Inferior parietal cortex (tissue), 1 donor: ENCODE data around the gene GLB1L.
A peak's percentile ranks its signal among the peaks of the same experiment; 100 is the strongest.
"Not testable (repeated sequence)": the region's sequence is repeated elsewhere in the genome, so short reads cannot be mapped to it uniquely, and the experiment has no call there.

Experiments used
- DNase-seq: peaks from one replicate; pipeline ENCODE4 v3.0.0-alpha.2; 2016; ENCODE audit errors: extremely low spot score

The GLB1L gene

DNA sequence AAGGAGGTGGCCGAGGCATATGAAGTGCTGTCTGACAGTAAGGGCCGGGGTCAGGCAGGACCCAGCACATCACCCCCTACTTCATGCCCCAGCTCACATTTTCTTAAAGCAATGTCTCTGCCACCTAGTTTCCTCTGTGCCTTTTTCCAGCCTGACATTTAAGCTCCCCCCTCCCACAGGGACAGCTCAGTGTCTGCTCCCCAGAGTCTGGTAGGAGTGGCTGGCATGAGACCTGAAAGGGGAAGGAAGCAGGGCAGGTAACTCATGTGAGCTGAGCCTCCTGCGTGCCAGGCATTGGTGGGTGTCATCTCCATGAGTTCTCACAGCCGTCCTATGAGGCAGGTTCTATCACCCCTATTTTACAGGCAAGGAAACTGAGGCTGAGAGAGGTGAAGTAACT lies 35.4 kb upstream of the GLB1L start:
- DNase-seq, result no peak

- no peak for DNase-seq
Measured at GRCh38 chr2:219279916-219280516, 34.8 kb upstream of the GLB1L start.

- DNase-seq, result peak; percentile 97
Measured at GRCh38 chr2:219279151-219279915, 34.1 kb upstream of the GLB1L start, which contains the start of gene DNAJB2. Gene DNAJB2, plus strand, starts transcription at chr2:219279366. Its CDS starts 468 bp downstream, at chr2:219279834.

DNA sequence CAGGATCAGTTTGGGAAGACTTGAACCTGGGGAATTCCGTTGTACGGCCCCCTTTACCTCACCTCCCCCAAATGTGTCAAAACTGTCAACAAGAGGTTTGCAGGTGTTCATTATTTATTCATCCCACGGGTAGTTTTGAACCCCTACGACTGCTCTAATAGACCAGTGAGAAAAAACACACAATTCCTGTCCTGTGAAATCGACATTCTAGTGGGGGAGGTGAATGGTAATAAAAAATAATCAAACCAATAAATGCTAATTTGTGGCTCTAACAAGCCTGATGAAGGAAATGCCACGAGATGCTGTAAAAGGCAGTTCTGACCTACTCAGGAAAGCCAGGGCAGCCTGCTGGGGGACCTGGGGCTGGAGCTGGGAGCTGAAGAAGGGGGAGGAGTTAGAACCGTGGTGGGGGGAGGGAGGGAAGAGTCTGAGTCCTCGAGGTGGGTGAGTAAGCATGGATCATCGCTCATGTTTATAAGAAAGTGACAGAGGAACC lies 33.5 kb upstream of the GLB1L start:
- no peak for DNase-seq

GRCh38 chr2:219277703-219278654 lies 32.7 kb upstream of the GLB1L start:
- peak; percentile 90 for DNase-seq

DNA sequence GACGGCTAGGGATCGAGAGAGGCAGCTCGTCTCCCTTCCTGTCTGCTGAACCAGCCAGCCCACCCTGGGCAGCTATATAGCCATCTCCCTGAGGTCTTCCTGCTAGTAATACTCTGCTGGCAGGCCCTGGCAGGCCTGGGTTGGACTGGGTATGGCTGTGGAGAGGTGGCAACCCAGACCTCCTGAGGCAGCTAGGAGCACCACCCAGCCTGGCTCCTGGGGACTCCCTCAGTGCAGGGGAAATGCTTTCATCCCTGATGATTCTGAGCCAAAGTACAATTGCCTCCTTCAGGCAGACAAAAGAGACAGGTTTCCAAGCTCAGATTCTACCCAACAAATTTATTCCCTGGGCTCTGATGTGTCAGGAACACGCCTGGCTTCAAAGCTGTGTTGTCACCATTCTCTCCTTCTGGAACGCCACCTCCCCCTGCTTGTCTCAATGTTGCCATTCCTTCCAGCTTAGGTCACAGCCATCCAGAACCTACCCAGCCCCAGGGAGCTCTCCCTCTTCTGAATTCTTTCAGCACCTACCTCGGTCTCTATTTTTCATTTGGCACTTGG lies 29.2 kb upstream of the GLB1L start:
- no peak for DNase-seq

DNA sequence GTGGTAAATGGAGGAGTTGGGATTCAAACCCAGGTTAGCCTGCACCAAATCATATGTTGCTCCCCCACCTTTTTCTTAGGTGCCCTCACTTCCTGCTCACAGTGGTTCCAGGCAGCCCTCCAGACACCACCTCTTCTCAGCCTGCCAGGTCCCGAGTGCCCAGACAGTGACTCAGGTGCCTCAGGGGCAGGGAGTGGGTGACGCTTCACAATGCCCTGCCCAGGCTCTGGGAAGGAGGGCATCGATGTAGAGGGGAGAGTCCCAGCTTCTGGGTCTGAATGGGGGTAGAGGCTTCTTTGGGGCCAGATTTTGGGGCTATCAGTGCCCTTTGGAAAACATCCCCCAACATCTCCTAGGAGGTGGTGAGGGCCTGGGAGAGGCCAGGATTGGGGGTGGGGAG lies 28.7 kb upstream of the GLB1L start:
- no peak for DNase-seq

GRCh38 chr2:219272995-219273394 lies 27.8 kb upstream of the GLB1L start:
- no peak for DNase-seq

DNA sequence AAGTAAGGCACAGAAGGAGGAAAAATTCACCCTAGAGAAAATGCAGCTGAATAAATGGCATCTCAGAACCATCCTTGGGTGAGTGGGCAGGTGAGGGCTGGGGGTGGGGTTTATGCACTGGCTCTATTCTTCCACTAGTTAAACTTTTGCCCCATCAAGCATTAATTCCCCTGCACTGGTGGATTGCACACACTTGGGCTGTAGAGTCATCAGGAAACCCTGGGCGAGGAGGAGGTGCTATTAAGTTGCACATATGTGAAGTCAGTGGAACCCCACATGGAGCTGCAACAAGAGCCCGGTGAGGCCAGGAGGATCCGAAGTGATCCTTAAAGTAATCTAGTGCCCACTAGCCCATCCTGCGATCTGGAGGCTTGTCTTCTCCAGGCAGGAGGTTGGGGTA lies 27.1 kb upstream of the GLB1L start:
- no peak for DNase-seq

GRCh38 chr2:219271021-219271420 lies 25.8 kb upstream of the GLB1L start:
- DNase-seq, result no peak

DNA sequence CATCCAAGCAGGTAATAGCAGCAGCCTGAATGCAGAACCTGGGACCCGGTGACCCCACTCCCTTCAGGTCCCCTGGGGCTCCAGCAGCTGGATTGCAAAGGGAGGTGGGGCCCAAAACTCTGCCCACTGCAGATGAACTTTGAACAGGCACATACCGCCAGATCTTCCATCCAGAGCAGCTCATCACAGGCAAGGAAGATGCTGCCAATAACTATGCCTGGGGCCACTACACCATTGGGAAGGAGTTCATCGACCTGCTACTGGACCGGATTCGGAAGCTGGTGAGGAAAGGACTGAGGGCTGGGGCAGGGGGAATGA lies 24.8 kb upstream of the GLB1L start:
- no peak for DNase-seq

DNA sequence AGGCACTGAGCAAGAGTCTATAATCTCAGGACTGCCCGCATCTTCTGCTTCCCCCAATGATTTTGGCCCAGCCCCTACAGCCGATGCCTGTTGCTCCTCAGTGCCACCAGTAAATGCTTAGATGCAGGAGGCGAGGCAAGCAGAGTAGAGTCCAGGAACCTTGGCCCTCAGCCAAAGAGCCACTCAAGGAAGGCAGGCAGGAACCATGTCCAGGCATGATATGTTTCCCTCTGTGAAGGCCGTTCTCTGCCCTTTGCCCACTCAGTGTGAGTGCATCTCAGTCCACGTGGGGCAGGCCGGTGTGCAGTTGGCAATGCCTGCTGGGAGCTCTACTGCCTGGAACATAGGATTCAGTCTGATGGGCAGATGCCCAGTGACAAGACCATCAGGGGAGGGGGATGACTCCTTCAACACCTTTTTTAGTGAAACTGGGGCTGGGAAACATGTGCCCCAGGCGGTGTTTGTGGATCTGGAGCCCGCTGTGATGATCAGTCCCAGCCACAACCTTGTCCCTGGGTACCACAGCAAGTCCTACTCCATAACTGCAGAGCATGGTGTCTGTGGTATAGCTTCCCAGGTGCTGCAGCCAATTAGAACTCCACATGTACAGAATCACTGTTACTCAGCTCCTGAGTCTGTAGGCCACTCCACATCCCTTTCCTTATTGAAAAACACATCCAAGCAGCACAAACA lies 24.3 kb upstream of the GLB1L start:
- no peak for DNase-seq

DNA sequence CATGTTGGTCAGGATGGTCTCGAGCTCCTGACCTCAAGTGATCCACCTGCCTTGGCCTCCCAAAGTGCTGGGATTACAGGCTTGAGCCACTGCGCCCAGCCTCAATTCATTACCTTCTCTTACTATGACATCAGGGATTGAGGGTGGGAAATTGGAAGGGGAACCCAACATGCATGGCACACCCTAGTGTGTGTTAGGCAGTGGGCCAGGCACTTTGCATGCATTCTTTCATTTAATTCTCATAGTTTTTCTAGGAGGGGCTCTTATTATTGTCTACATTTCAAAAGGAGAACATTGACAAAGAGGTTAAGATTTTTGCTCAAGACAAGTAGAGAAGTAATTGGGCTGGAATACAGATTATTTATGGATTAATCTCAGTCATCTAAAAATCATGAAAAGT lies 23.1 kb upstream of the GLB1L start:
- no peak for DNase-seq

GRCh38 chr2:219266886-219267285 lies 21.6 kb upstream of the GLB1L start:
- DNase-seq, result no peak

DNA sequence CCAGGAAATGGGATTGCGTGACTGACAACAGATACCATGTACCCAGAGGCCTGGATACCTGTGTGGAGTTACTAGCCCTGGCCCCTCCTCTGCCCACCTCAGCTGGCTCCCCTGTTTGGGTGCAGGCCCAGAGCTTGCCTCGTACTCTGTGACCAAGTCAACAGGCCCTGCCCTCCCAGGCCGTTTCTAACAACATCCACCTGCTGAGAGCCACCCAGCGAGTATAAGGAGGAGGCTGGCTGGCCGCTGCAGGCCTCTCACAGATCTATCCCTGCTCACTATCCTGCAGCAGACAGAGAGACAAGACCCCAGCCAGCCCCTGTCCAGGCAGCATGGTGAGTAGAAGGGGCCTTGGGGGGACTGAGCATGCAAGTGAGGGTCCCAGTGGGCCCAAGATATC lies 21.0 kb upstream of the GLB1L start:
- DNase-seq, result no peak

DNA sequence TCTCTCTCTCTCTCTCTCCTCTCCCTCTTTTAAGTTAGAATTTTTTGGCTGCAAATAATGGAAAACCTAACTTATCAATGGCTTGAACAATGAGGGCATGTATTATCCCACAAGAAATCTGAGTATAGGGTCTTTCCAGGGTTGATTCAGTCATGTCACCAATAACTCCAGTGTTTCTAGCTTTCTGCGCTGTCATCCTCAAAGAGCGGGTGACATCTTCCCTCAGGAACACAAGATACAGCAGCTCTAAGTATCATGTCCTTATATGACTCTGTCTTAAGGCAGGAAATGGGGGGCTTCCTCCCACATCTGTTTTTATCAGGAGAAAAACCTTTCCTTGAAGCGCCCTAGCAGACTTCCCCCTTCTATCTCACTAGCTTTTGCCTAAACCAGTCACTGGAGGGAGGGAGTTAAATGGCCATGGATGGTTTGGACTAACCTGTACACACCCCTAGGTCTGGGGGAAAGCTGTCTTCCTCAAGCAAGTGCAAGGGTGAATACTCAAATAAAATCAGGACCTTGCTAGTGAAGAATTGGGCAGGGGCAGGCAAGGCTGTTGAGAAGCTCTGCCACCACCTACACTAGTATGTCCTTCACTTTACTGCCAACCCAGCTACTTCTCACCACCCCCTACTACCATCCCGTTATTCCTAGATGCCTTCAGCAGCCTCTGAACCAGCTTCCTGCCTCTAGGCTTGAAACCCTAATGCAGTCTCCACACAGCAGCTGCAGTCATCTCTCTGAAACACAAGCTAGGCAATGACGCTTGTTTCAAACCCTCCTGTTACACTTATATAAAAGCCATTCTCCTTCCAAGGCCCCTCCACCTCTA lies 16.0 kb upstream of the GLB1L start:
- DNase-seq, result peak; percentile 34

DNA sequence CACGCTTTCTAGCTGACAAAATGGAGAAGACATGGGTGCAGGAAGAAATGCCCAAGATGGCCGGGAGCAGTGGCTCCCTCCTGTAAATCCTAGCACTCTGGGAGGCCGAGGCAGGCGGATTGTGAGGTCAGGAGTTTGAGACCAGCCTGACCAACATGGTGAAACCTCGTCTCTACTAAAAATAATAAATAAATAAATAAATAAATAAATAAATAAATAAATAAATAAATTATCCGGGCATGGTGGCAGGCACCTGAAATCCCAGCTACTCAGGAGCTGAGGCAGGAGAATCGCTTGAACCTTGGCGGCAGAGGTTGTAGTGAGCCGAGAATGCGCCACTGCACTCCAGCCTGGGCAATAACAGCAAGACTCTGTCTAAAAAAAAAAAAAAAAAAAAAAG lies 13.7 kb upstream of the GLB1L start:
- DNase-seq, result not testable (repeated sequence)

GRCh38 chr2:219254590-219255201 lies 9.5 kb upstream of the GLB1L start:
- peak; percentile 25 for DNase-seq

- DNase-seq, result peak; percentile 77
Measured at GRCh38 chr2:219253753-219254589, 8.7 kb upstream of the GLB1L start, which contains the start of gene TUBA4A. Gene TUBA4A, minus strand, starts transcription at chr2:219253918. Its CDS starts 60 bp downstream, at chr2:219253858.
